Left lung (tissue), 10 donors: ENCODE results near the gene ZNF844. TPM values are rescaled to one million over a fixed set of nuclear protein-coding genes. Genes with fewer than 3 reads are reported as not detected.
"Not testable (repeated sequence)": the region's sequence is repeated elsewhere in the genome, so short reads cannot be mapped to it uniquely, and the experiment has no call there.

Experiments
- ATAC-seq: fragments of 200-7000 bp; cut with Tn5 transposase; one replicate; pipeline ENCODE4 v1.9.1; 2020; ENCODE audit warnings: moderate library complexity
- DNase-seq, 4 donors: peaks; one replicate each; pipeline ENCODE4 v3.0.0-alpha.2; 2013 to 2020
- H3K27ac ChIP-seq, 2 donors: fragments of 200-600 bp; sonication (generic) in 1 of 2; one replicate each; pipeline versions ENCODE4 v1.5.0 to v1.8.0; 2020 to 2021
- H3K27me3 ChIP-seq, 2 donors: fragments of 200-600 bp; sonication (generic) in 1 of 2; one replicate each; pipeline versions ENCODE4 v1.5.0 to v1.8.0; 2020 to 2021
- H3K36me3 ChIP-seq, 2 donors: fragments of 200-600 bp; sonication (generic) in 1 of 2; one replicate each; pipeline versions ENCODE4 v1.5.0 to v1.8.0; 2020 to 2021
- H3K4me1 ChIP-seq, 2 donors: fragments of 200-600 bp; one replicate each; pipeline ENCODE4 v1.8.0; 2021
- H3K4me3 ChIP-seq, 2 donors: fragments of 200-600 bp; sonication (generic) in 1 of 2; one replicate each; pipeline versions ENCODE4 v1.5.0 to v1.8.0; 2020 to 2021; ENCODE audit warnings: mild to moderate bottlenecking in 1 of 2
- H3K9me3 ChIP-seq, 2 donors: fragments of 200-600 bp; sonication (generic) in 1 of 2; one replicate each; pipeline versions ENCODE4 v1.5.0 to v1.8.0; 2020 to 2021
- CTCF ChIP-seq, 2 donors: fragments of 200-600 bp; sonication (generic) in 1 of 2; IDR thresholded peaks; one replicate each; pipeline versions ENCODE4 v1.5.0 to v1.8.0; 2021; ENCODE audit warnings: antibody characterized with exemption in 2 of 2
- intact Hi-C, 2 donors: fragments of 100-400 bp; cut with DNase I; formaldehyde crosslinking; loops; one replicate each; pipeline versions ENCODE4 v1.11.2 to v1.14.2; 2022
- polyA plus RNA-seq, 6 donors: library from polyadenylated mRNA; unstranded; fragments of 120-200 nt; gene quantifications; one replicate each; pipeline ENCODE4 v1.2.1, GENCODE V29; 2013; ENCODE audit not compliant: insufficient read length in 6 of 6
- total RNA-seq, 2 donors: library from RNA; stranded (reverse); fragmentation: NEBNext Ultra II Directional; extraction: Animal tissue kit (Norgen Biotek cat#: 25700); gene quantifications; one replicate each; pipeline ENCODE4 v1.2.1, GENCODE V29; 2021
- donor health status: DM: no; HTN: yes; CAD: no.
- donor health status: DM: no; HTN: no; CAD: no.

ZNF844 gene
- total and polyA plus RNA-seq, 8 donors, result 7.6 to 26.7 (median 21.0) TPM

GRCh38 chr19:12047868-12048267 lies 16.7 kb upstream of the ZNF844 start:
- Histone ChIP-seq H3K27ac (no peak overlapping the region), H3K4me3 (no peak overlapping the region), H3K27me3 (peaks cover 0 to 15% of the 10 kb centered on the region in 2 donors), H3K36me3 (peaks cover 0 to 32% of the 10 kb centered on the region in 2 donors), H3K9me3 (peaks cover 7 to 37% of the 10 kb centered on the region in 2 donors), H3K4me1 (peaks cover 0 to 16% of the 10 kb centered on the region in 2 donors)
- ATAC-seq (no peak), DNase-seq (no peak)
- intact Hi-C loops, result no loop called here
- no peak for TF ChIP-seq CTCF (IDR thresholded peaks at IDR 0.05)

GRCh38 chr19:12052091-12052496 lies 12.4 kb upstream of the ZNF844 start:
- intact Hi-C loops, result no loop called here

GRCh38 chr19:12052497-12053169 lies 11.9 kb upstream of the ZNF844 start, which contains the start of gene ZNF878:
TSS of gene ZNF878 (minus strand) at chr19:12052961. CDS start at chr19:12052801, 160 bp downstream.
- Histone ChIP-seq H3K36me3 (no peaks in the 10 kb centered on the region), H3K9me3 (peaks cover 0 to 2% of the 10 kb centered on the region in 2 donors), H3K4me1 (peaks cover 0 to 17% of the 10 kb centered on the region in 2 donors), H3K27ac (peak within 1 kb of the TSS; percentile 73), H3K4me3 (peak within 1 kb of the TSS; percentile 60 to 77), H3K27me3 (peaks cover 0 to 19% of the 10 kb centered on the region in 2 donors)
- peak; percentile 86 to 94 (median 93) for DNase-seq
- peak; percentile 100 for ATAC-seq
- no peak for TF ChIP-seq CTCF (IDR thresholded peaks at IDR 0.05)
- intact Hi-C loops, result no loop called here

More at GRCh38 chr19:12052091-12052496, 12.4 kb upstream of the ZNF844 start:
- peaks cover 0 to 19% of the 10 kb centered on the region in 2 donors for H3K27me3 ChIP-seq
- H3K27ac ChIP-seq, result peak overlapping the region; percentile 73
- H3K4me1 ChIP-seq, result peaks cover 0 to 17% of the 10 kb centered on the region in 2 donors
- H3K36me3 ChIP-seq, result no peaks in the 10 kb centered on the region
- peaks cover 0 to 2% of the 10 kb centered on the region in 2 donors for H3K9me3 ChIP-seq
- DNase-seq, result peak in 1 of 4 donors; percentile 11
- ATAC-seq, result peak; percentile 20
- peak overlapping the region; percentile 60 to 77 for H3K4me3 ChIP-seq
- TF ChIP-seq CTCF (IDR thresholded peaks at IDR 0.05), result no peak

GRCh38 chr19:12055784-12056183 lies 8.7 kb upstream of the ZNF844 start:
- TF ChIP-seq CTCF (IDR thresholded peaks at IDR 0.05), result no peak
- H3K36me3 ChIP-seq, result no peaks in the 10 kb centered on the region
- ATAC-seq, result no peak
- no peak for DNase-seq
- H3K4me3 ChIP-seq, result no peak overlapping the region
- H3K27me3 ChIP-seq, result peaks cover 0 to 19% of the 10 kb centered on the region in 2 donors
- H3K9me3 ChIP-seq, result no peaks in the 10 kb centered on the region
- intact Hi-C loops, result loop anchor here in 1 of 2 donors (5.0 kb wide), 1 partner anchor 87 kb away; the partner anchor contains the start of gene ZNF20
- H3K27ac ChIP-seq, result no peak overlapping the region
- H3K4me1 ChIP-seq, result peaks cover 0 to 27% of the 10 kb centered on the region in 2 donors

- Histone ChIP-seq H3K27me3 (no peaks in the 10 kb centered on the region), H3K4me3 (no peak overlapping the region), H3K36me3 (peaks cover 9 to 90% of the 10 kb centered on the region in 2 donors), H3K27ac (no peak overlapping the region), H3K4me1 (no peaks in the 10 kb centered on the region), H3K9me3 (peaks cover 7 to 100% of the 10 kb centered on the region in 2 donors)
- intact Hi-C loops, result no loop called here
- ATAC-seq (no peak), DNase-seq (no peak)
- no peak for TF ChIP-seq CTCF (IDR thresholded peaks at IDR 0.05)
These were observed 11.1 kb downstream of the ZNF844 start for GRCh38 chr19:12075538-12076139.

GRCh38 chr19:12076331-12076730 lies 11.8 kb downstream of the ZNF844 start:
- H3K27ac ChIP-seq, DNase-seq, H3K27me3 ChIP-seq, ATAC-seq, H3K4me1 ChIP-seq, H3K4me3 ChIP-seq, intact Hi-C loops: not testable (repeated sequence)
- peaks cover 9 to 86% of the 10 kb centered on the region in 2 donors for H3K36me3 ChIP-seq
- H3K9me3 ChIP-seq, result peaks cover 7 to 100% of the 10 kb centered on the region in 2 donors
